Putamen (tissue), 1 donor: Measurements from ENCODE around the gene PSMD10.

Source experiments
- DNase-seq: peaks from one replicate; pipeline ENCODE4 v3.0.0-alpha.2; 2016; ENCODE audit warnings: low spot score

The PSMD10 gene

GRCh38 chrX:108071578-108071977, 19.8 kb downstream of the PSMD10 start:
- no peak for DNase-seq

GRCh38 chrX:108070891-108071290, 20.5 kb downstream of the PSMD10 start:
- no peak for DNase-seq

GRCh38 chrX:108068121-108068520, 23.2 kb downstream of the PSMD10 start:
- DNase-seq: no peak

- no peak for DNase-seq
Observed at GRCh38 chrX:108064613-108065012, 26.7 kb downstream of the PSMD10 start.

- no peak for DNase-seq
Observed at GRCh38 chrX:108064001-108064400, 27.3 kb downstream of the PSMD10 start.

- no peak for DNase-seq
Observed at GRCh38 chrX:108059801-108060200, 31.5 kb downstream of the PSMD10 start.

GRCh38 chrX:108055546-108055945, 35.8 kb downstream of the PSMD10 start:
- DNase-seq: no peak

- DNase-seq: no peak
Observed at GRCh38 chrX:108053218-108053617, 38.1 kb downstream of the PSMD10 start.

GRCh38 chrX:108049649-108050048, 41.7 kb downstream of the PSMD10 start:
- no peak for DNase-seq

GRCh38 chrX:108044554-108045256, 46.6 kb downstream of the PSMD10 start, which contains the start of gene VSIG1:
TSS of gene VSIG1 (plus strand) at chrX:108045065. CDS start at chrX:108045131, 66 bp downstream.
- DNase-seq: no peak

- no peak for DNase-seq
Observed at GRCh38 chrX:108036298-108036973, 54.9 kb downstream of the PSMD10 start.

- DNase-seq: no peak
Observed at GRCh38 chrX:108034725-108035124, 56.6 kb downstream of the PSMD10 start.
